ENCODE measurements around the gene VIPR2. TPM values are rescaled to one million over a fixed set of nuclear protein-coding genes. Genes with fewer than 3 reads are reported as not detected.
"Not testable (repeated sequence)": the region's sequence is repeated elsewhere in the genome, so short reads cannot be mapped to it uniquely, and the experiment has no call there.

The VIPR2 gene
- total RNA-seq, 1 donor from 2014 or later, result 0.92 TPM

- H3K4me3 Mint-ChIP-seq, result no peak overlapping the region
- no peaks in the 10 kb centered on the region for H3K36me3 Mint-ChIP-seq
- Histone ChIP-seq H3K9me3 (ENCODE audit: low read depth) (no peaks in the 10 kb centered on the region), H3K4me3 (no peak overlapping the region), H3K4me2 (no peak overlapping the region), H3K79me2 (ENCODE audit: low read depth) (no peaks in the 10 kb centered on the region), H3K36me3 (no peaks in the 10 kb centered on the region), H3K4me1 (no peaks in the 10 kb centered on the region), H4K20me1 (ENCODE audit: low read depth) (no peaks in the 10 kb centered on the region), H3K27ac (no peak overlapping the region), H3F3A (ENCODE audit: low read depth) (no peaks in the 10 kb centered on the region), H2AFZ (replicated peaks) (no peak overlapping the region), H3K9ac (no peak overlapping the region), H3K27me3 (no peaks in the 10 kb centered on the region)
- H3K4me1 Mint-ChIP-seq, result peaks cover 3% of the 10 kb centered on the region
- TF ChIP-seq EZH2 (IDR thresholded peaks at IDR 0.05) (no peak), EZH2phosphoT487 (IDR thresholded peaks at IDR 0.05) (no peak), CTCF (IDR thresholded peaks at IDR 0.05) (no peak)
- no peak overlapping the region for H3K27ac Mint-ChIP-seq
- DNase-seq (ENCODE audit: low spot score), result no peak
- peaks cover 2% of the 10 kb centered on the region for H3K9me3 Mint-ChIP-seq
- peaks cover 4% of the 10 kb centered on the region for H3K27me3 Mint-ChIP-seq (ENCODE audit: insufficient read depth, low read depth)
Measured at GRCh38 chr7:159083698-159084068, 61.0 kb downstream of the VIPR2 start.

- H3K4me3 Mint-ChIP-seq, result no peak overlapping the region
- H3K4me1 Mint-ChIP-seq, result peaks cover 3% of the 10 kb centered on the region
- H3K9me3 Mint-ChIP-seq, result peaks cover 2% of the 10 kb centered on the region
Measured at GRCh38 chr7:159083001-159083697, 61.5 kb downstream of the VIPR2 start.

GRCh38 chr7:159082075-159082474, 62.6 kb downstream of the VIPR2 start:
- H3K79me2 ChIP-seq (ENCODE audit: low read depth); H3K4me3 ChIP-seq; H3K27ac Mint-ChIP-seq; H3K9ac ChIP-seq; H3K4me1 Mint-ChIP-seq; H3K27me3 Mint-ChIP-seq (ENCODE audit: insufficient read depth, low read depth); H3K36me3 Mint-ChIP-seq; H3K4me2 ChIP-seq; H3K9me3 Mint-ChIP-seq; H3K9me3 ChIP-seq (ENCODE audit: low read depth); H3K4me3 Mint-ChIP-seq; H3K27me3 ChIP-seq; DNase-seq (ENCODE audit: low spot score); H3K36me3 ChIP-seq; H2AFZ ChIP-seq (replicated peaks); H3K27ac ChIP-seq; H4K20me1 ChIP-seq (ENCODE audit: low read depth); H3K4me1 ChIP-seq; H3F3A ChIP-seq (ENCODE audit: low read depth): not testable (repeated sequence)

More at GRCh38 chr7:159083001-159083697, 61.5 kb downstream of the VIPR2 start:
- no peaks in the 10 kb centered on the region for H4K20me1 ChIP-seq (ENCODE audit: low read depth)
- H2AFZ ChIP-seq (replicated peaks), result no peak overlapping the region
- no peak overlapping the region for H3K27ac ChIP-seq
- H3K27ac Mint-ChIP-seq, result no peak overlapping the region
- H3K79me2 ChIP-seq (ENCODE audit: low read depth), result no peaks in the 10 kb centered on the region
- no peaks in the 10 kb centered on the region for H3K9me3 ChIP-seq (ENCODE audit: low read depth)
- DNase-seq (ENCODE audit: low spot score), result no peak
- TF ChIP-seq EZH2 (IDR thresholded peaks at IDR 0.05), result no peak
- no peak for TF ChIP-seq EZH2phosphoT487 (IDR thresholded peaks at IDR 0.05)
- TF ChIP-seq CTCF (IDR thresholded peaks at IDR 0.05), result no peak
- H3K27me3 Mint-ChIP-seq (ENCODE audit: insufficient read depth, low read depth), result peaks cover 2% of the 10 kb centered on the region
- H3K4me3 ChIP-seq, result no peak overlapping the region
- H3K36me3 ChIP-seq, result no peaks in the 10 kb centered on the region
- no peaks in the 10 kb centered on the region for H3K4me1 ChIP-seq
- no peaks in the 10 kb centered on the region for H3K36me3 Mint-ChIP-seq
- no peak overlapping the region for H3K4me2 ChIP-seq
- no peaks in the 10 kb centered on the region for H3K27me3 ChIP-seq
- H3K9ac ChIP-seq, result no peak overlapping the region
- no peaks in the 10 kb centered on the region for H3F3A ChIP-seq (ENCODE audit: low read depth)

GRCh38 chr7:159078911-159079270, 65.8 kb downstream of the VIPR2 start:
- Histone ChIP-seq H3K79me2 (ENCODE audit: low read depth) (no peaks in the 10 kb centered on the region), H2AFZ (replicated peaks) (no peak overlapping the region), H3F3A (ENCODE audit: low read depth) (no peaks in the 10 kb centered on the region), H3K27ac (no peak overlapping the region), H3K4me2 (no peak overlapping the region), H3K4me1 (no peaks in the 10 kb centered on the region), H3K9ac (no peak overlapping the region), H3K27me3 (no peaks in the 10 kb centered on the region), H3K9me3 (ENCODE audit: low read depth) (no peaks in the 10 kb centered on the region), H3K4me3 (no peak overlapping the region), H3K36me3 (no peaks in the 10 kb centered on the region), H4K20me1 (ENCODE audit: low read depth) (no peaks in the 10 kb centered on the region)
- no peaks in the 10 kb centered on the region for H3K4me1 Mint-ChIP-seq
- H3K27me3 Mint-ChIP-seq (ENCODE audit: insufficient read depth, low read depth), result no peaks in the 10 kb centered on the region
- no peaks in the 10 kb centered on the region for H3K36me3 Mint-ChIP-seq
- no peak overlapping the region for H3K27ac Mint-ChIP-seq
- no peak for DNase-seq (ENCODE audit: low spot score)
- H3K9me3 Mint-ChIP-seq, result peaks cover 2% of the 10 kb centered on the region
- H3K4me3 Mint-ChIP-seq, result no peak overlapping the region
- no peak for TF ChIP-seq CTCF (IDR thresholded peaks at IDR 0.05)
- TF ChIP-seq EZH2phosphoT487 (IDR thresholded peaks at IDR 0.05), result no peak
- TF ChIP-seq EZH2 (IDR thresholded peaks at IDR 0.05), result no peak
